NT2/D1 (cell line): ENCODE data around the gene PCED1B.
"Not testable (repeated sequence)": the region's sequence is repeated elsewhere in the genome, so short reads cannot be mapped to it uniquely, and the experiment has no call there.

Experiments used
- SUZ12 ChIP-seq: IDR thresholded peaks from 2 replicates; pipeline ENCODE4 v1.6.1; 2011; ENCODE audit not compliant: insufficient read length, insufficient read depth; ENCODE audit errors: extremely low read depth
- YY1 ChIP-seq: IDR thresholded peaks from 2 replicates; pipeline ENCODE4 v1.6.1; 2011; ENCODE audit not compliant: insufficient read length, insufficient read depth
- ZNF274 ChIP-seq: IDR thresholded peaks from 2 replicates; pipeline ENCODE4 v1.6.1; 2011; ENCODE audit warnings: mild to moderate bottlenecking, low read depth, low read length

DNA sequence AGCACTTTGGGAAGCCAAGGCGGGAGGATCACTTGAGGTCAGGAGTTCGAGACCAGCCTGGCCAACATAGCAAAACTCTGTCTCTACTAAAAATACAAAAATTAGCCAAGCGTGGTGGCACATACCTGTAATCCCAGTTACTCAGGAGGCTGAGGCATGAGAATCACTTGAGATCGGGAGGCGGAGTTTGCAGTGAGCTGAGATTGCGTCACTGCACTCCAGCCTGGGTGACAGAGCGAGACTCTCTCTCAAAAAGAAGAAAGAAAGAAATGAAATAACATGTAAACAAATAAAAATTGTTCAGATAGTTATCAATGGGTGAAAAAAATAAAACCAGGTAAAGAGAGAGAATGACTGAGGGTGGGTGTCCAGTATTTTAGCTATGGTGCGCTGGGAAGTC lies 200.3 kb downstream of the PCED1B start:
- not testable (repeated sequence) for TF ChIP-seq ZNF274, YY1, SUZ12
